ENCODE measurements around the gene PSTPIP1. TPM values are rescaled to one million over a fixed set of nuclear protein-coding genes. Genes with fewer than 3 reads are reported as not detected.

Gene PSTPIP1
- total RNA-seq, 1 donor from 2014 or later: not detected

DNA sequence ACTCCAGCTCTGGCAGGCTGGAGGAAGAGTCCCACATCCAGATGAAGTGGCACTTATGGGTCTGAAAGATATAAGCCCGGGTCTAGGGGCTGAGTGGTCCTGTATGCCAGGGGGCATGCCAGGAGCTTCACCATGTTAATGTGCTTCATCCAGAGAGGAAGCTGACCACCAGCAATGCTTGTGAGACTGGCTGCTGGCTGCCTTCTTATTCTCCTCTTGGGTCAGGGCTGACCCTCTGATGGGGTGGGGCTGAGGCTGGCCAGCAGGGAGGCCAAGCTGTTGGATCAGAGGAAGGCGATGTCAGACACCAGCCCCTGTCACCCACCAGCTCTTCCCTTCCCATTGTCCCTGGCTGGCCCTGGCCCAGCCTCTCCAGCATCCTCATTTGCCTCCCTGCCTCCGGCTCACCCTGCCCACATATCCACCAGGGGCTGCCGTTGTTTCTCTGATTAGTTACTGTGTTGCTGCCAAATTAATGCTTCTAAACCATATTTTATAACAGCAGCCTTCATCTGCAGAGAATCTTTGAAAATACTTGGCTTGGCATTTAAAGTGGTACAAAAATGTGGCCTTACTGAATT is 20.4 kb upstream of the PSTPIP1 start:
- TF ChIP-seq, protein P1, sequence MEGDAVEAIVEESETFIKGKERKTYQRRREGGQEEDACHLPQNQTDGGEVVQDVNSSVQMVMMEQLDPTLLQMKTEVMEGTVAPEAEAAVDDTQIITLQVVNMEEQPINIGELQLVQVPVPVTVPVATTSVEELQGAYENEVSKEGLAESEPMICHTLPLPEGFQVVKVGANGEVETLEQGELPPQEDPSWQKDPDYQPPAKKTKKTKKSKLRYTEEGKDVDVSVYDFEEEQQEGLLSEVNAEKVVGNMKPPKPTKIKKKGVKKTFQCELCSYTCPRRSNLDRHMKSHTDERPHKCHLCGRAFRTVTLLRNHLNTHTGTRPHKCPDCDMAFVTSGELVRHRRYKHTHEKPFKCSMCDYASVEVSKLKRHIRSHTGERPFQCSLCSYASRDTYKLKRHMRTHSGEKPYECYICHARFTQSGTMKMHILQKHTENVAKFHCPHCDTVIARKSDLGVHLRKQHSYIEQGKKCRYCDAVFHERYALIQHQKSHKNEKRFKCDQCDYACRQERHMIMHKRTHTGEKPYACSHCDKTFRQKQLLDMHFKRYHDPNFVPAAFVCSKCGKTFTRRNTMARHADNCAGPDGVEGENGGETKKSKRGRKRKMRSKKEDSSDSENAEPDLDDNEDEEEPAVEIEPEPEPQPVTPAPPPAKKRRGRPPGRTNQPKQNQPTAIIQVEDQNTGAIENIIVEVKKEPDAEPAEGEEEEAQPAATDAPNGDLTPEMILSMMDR (IDR thresholded peaks at IDR 0.05; ENCODE audit: unreplicated experiment): no peak
- H3K9me3 Mint-ChIP-seq (ENCODE audit: low read depth): no peaks in the 10 kb centered on the region
- DNase-seq (ENCODE audit: low spot score, unreplicated experiment): no peak
- H3K27me3 Mint-ChIP-seq: no peaks in the 10 kb centered on the region
- no peak overlapping the region for H3K4me3 Mint-ChIP-seq (ENCODE audit: low read depth)
- H3K27ac Mint-ChIP-seq: no peak overlapping the region
- H3K4me1 Mint-ChIP-seq (ENCODE audit: low read depth): no peaks in the 10 kb centered on the region
- H3K36me3 Mint-ChIP-seq (ENCODE audit: insufficient read depth): no peaks in the 10 kb centered on the region

DNA sequence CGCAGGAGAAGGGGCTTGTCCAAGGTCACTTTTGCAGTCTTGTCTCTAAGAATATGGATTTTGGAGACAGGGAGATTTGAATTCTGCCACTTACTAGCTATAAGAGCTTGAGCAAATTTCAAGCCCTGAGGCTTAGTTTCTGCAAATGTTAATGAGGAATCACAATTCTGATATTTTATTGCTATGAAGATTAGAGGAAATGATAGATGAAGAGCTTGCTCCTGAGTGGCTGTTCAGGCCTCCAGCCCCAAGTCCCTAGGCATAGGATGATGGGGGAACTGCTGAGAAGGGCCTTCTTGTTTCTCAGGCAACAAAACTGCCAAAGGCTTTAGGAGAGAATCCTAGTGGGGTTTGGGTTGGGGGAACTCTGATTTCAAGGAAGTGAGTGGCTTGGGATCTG is 18.8 kb upstream of the PSTPIP1 start:
- TF ChIP-seq, protein P1 (IDR thresholded peaks at IDR 0.05; ENCODE audit: unreplicated experiment): no peak

DNA sequence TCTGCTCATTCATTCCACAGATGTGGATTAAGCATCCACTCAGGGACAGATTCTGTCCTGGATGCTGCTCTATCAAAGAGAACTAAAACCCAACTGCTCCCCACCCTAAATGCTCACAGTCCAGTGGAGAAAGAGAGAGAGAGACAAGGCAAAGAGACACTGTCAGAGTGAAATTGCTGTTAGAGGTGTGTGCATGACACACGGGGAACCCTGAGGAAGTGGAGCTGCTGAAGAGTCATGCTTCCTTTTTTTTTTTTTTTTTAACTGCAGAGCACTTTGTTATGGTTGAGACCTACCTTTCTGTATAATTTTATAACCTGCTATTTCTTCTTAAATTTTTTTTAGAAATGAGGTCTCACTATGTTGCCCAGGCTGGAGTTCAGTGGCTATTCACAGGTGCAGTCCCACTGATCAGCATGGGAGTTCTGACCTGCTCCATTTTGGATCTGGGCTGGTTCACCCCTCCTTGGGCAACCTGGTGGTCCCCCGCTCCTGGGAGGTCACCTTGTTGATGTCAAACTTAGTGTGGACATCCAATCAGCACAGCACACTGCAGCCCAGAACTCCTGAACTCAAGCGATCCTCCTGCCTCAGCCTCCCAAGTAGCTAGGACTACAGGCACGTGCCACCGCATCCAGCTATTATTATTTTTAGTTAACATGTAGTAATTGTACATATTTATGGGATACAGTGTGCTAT is 18.2 kb upstream of the PSTPIP1 start:
- DNase-seq (ENCODE audit: low spot score, unreplicated experiment): no peak
- no peaks in the 10 kb centered on the region for H3K4me1 Mint-ChIP-seq (ENCODE audit: low read depth)
- H3K9me3 Mint-ChIP-seq (ENCODE audit: low read depth): no peaks in the 10 kb centered on the region
- TF ChIP-seq, protein P1 (IDR thresholded peaks at IDR 0.05; ENCODE audit: unreplicated experiment): no peak
- H3K4me3 Mint-ChIP-seq (ENCODE audit: low read depth): no peak overlapping the region
- H3K27me3 Mint-ChIP-seq: no peaks in the 10 kb centered on the region
- H3K36me3 Mint-ChIP-seq (ENCODE audit: insufficient read depth): no peaks in the 10 kb centered on the region
- H3K27ac Mint-ChIP-seq: no peak overlapping the region

More for the DNA sequence above, 18.8 kb upstream of the PSTPIP1 start:
- H3K36me3 Mint-ChIP-seq (ENCODE audit: insufficient read depth): no peaks in the 10 kb centered on the region
- no peaks in the 10 kb centered on the region for H3K27me3 Mint-ChIP-seq
- H3K9me3 Mint-ChIP-seq (ENCODE audit: low read depth): no peaks in the 10 kb centered on the region
- H3K4me1 Mint-ChIP-seq (ENCODE audit: low read depth): no peaks in the 10 kb centered on the region
- H3K27ac Mint-ChIP-seq: no peak overlapping the region
- DNase-seq (ENCODE audit: low spot score, unreplicated experiment): no peak
- H3K4me3 Mint-ChIP-seq (ENCODE audit: low read depth): no peak overlapping the region

DNA sequence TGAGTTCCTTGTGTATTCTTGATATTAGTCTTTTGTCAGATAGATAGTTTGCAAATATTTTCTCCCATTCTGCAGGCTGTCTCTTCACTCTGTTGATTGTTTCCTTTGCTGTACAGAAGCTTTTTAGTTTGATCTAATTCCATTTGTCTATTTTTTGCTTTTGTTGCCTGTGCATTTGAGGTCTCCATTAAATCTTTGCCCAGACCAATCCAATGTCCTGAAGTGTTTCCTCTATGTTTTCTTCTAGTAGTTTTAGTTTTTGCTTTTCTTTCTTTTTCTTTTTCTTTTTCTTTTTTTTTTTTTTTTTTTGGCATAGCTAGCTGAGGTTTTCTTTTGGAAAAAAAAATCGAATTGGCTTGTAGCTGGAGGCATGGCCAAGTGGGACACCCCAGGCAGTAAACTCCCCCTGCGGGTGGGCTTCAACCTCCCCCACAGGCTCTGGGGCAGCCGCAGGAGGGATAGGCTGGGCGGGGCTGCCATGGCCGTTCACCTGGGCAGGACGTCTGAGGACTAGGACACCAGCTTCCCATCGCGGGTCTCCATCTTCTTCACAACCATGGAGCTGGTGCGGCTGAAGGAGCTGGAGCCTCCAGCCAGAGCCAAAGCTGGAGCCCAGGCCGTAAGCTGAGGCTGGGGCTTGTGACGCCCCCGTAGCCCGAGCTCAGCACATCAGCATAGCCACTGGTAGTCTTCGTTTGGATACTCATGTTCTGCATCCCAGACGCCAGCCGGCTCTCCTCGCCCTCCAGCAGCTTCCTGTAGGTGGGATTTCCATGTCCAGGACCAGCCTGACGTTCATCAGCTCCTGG is 16.2 kb upstream of the PSTPIP1 start:
- Mint-ChIP-seq H3K36me3 (ENCODE audit: insufficient read depth) (no peaks in the 10 kb centered on the region), H3K27ac (no peak overlapping the region), H3K4me3 (ENCODE audit: low read depth) (no peak overlapping the region), H3K9me3 (ENCODE audit: low read depth) (no peaks in the 10 kb centered on the region), H3K27me3 (no peaks in the 10 kb centered on the region), H3K4me1 (ENCODE audit: low read depth) (no peaks in the 10 kb centered on the region)
- no peak for DNase-seq (ENCODE audit: low spot score, unreplicated experiment)
- TF ChIP-seq, protein P1 (IDR thresholded peaks at IDR 0.05; ENCODE audit: unreplicated experiment): no peak

DNA sequence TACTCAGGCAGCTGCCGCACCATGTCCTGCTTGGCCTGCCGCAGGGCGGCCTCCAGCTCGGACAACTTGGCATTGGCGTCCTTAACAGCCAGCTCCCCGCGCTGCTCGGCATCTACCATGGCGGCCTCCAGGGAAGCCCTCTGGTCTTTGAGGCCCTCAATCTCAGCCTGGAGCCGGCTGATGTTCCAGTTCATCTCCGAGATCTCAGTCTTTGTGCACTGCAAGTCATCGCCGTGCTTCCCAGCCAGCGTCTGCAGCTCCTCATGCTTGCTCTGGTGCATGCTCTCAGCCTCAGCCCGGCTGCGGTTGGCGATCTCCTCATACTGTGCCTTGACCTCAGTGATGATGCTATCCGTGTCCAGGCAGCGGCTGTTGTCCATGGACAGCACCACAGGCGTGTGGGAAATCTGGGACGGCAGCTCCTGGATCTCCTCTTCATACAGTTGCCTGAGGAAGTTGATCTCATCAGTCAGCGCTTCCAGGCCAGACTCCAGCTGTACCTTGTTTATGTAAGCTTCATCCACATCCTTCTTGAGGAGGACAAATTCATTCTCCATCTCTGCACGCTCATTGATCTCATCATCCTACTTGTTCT is 15.5 kb upstream of the PSTPIP1 start:
- TF ChIP-seq, protein P1 (IDR thresholded peaks at IDR 0.05; ENCODE audit: unreplicated experiment): no peak
- Mint-ChIP-seq H3K4me1 (ENCODE audit: low read depth) (no peaks in the 10 kb centered on the region), H3K4me3 (ENCODE audit: low read depth) (no peak overlapping the region), H3K27ac (no peak overlapping the region), H3K36me3 (ENCODE audit: insufficient read depth) (no peaks in the 10 kb centered on the region), H3K27me3 (no peaks in the 10 kb centered on the region), H3K9me3 (ENCODE audit: low read depth) (no peaks in the 10 kb centered on the region)
- DNase-seq (ENCODE audit: low spot score, unreplicated experiment): no peak

All from progenitor cell of endocrine pancreas (in vitro differentiated cells).